ENCODE measurements around the gene C1QL1.
A peak's percentile ranks its signal among the peaks of the same experiment; 100 is the strongest.
"Not testable (repeated sequence)": the region's sequence is repeated elsewhere in the genome, so short reads cannot be mapped to it uniquely, and the experiment has no call there.

Gene C1QL1

GRCh38 chr17:44965481-44966234, 2.4 kb downstream of the C1QL1 start:
- no peak for DNase-seq (ENCODE audit: low read depth in 2 of 2)

GRCh38 chr17:44961921-44962350, 6.2 kb downstream of the C1QL1 start:
- no peak for DNase-seq (ENCODE audit: low read depth in 2 of 2)

- DNase-seq (ENCODE audit: low read depth in 2 of 2) = no peak
Observed at GRCh38 chr17:44960691-44961090, 7.4 kb downstream of the C1QL1 start.

GRCh38 chr17:44959821-44960531, 8.1 kb downstream of the C1QL1 start:
- DNase-seq (ENCODE audit: low read depth in 2 of 2) = peak; percentile 19 to 59

- DNase-seq (ENCODE audit: low read depth in 2 of 2) = no peak
Observed at GRCh38 chr17:44956998-44957981, 10.8 kb downstream of the C1QL1 start.

- no peak for DNase-seq (ENCODE audit: low read depth in 2 of 2)
Observed at GRCh38 chr17:44955674-44956425, 12.3 kb downstream of the C1QL1 start.

GRCh38 chr17:44952946-44953475, 15.1 kb downstream of the C1QL1 start:
- no peak for DNase-seq (ENCODE audit: low read depth in 2 of 2)

GRCh38 chr17:44948315-44948795, 19.7 kb downstream of the C1QL1 start:
- no peak for DNase-seq (ENCODE audit: low read depth in 2 of 2)

GRCh38 chr17:44947461-44948314, 20.4 kb downstream of the C1QL1 start, which contains the start of gene KIF18B:
Gene KIF18B (minus strand): TSS chr17:44947773. CDS start chr17:44936344, 11,429 bp downstream.
- peak; percentile 79 to 80 for DNase-seq (ENCODE audit: low read depth in 2 of 2)

GRCh38 chr17:44945652-44946051, 22.5 kb downstream of the C1QL1 start:
- DNase-seq (ENCODE audit: low read depth in 2 of 2) = not testable (repeated sequence)

- DNase-seq (ENCODE audit: low read depth in 2 of 2) = no peak
Observed at GRCh38 chr17:44942456-44942855, 25.6 kb downstream of the C1QL1 start.

GRCh38 chr17:44941712-44942331, 26.3 kb downstream of the C1QL1 start:
- DNase-seq (ENCODE audit: low read depth in 2 of 2) = no peak

GRCh38 chr17:44940768-44941167, 27.3 kb downstream of the C1QL1 start:
- no peak for DNase-seq (ENCODE audit: low read depth in 2 of 2)

GRCh38 chr17:44940317-44940716, 27.8 kb downstream of the C1QL1 start:
- no peak for DNase-seq (ENCODE audit: low read depth in 2 of 2)

GRCh38 chr17:44935116-44935515, 33.0 kb downstream of the C1QL1 start:
- DNase-seq (ENCODE audit: low read depth in 2 of 2) = no peak

- no peak for DNase-seq (ENCODE audit: low read depth in 2 of 2)
Observed at GRCh38 chr17:44934745-44935105, 33.4 kb downstream of the C1QL1 start.

GRCh38 chr17:44933824-44934744, 34.0 kb downstream of the C1QL1 start:
- no peak for DNase-seq (ENCODE audit: low read depth in 2 of 2)

- no peak for DNase-seq (ENCODE audit: low read depth in 2 of 2)
Observed at GRCh38 chr17:44932787-44933097, 35.4 kb downstream of the C1QL1 start.

Data from stimulated activated CD8-positive, alpha-beta memory T cell treated with anti-CD3 and anti-CD28 coated beads, Interleukin-7, amount 100 ng/mL, for 4 hours (primary cell).